ENCODE results near the gene ZNF512.

The ZNF512 gene

GRCh38 chr2:27640722-27641245 is 57.9 kb downstream of the ZNF512 start:
- no peak for DNase-seq

GRCh38 chr2:27645197-27645596 is 62.4 kb downstream of the ZNF512 start:
- DNase-seq = no peak

- no peak for DNase-seq
These were observed 64.4 kb downstream of the ZNF512 start for GRCh38 chr2:27647289-27647688.

GRCh38 chr2:27647737-27648136 is 64.9 kb downstream of the ZNF512 start:
- DNase-seq = no peak

GRCh38 chr2:27651056-27651455 is 68.2 kb downstream of the ZNF512 start:
- DNase-seq = no peak

- no peak for DNase-seq
These were observed 69.5 kb downstream of the ZNF512 start for GRCh38 chr2:27652341-27652740.

GRCh38 chr2:27652790-27653189 is 69.9 kb downstream of the ZNF512 start:
- no peak for DNase-seq

- no peak for DNase-seq
These were observed 70.6 kb downstream of the ZNF512 start for GRCh38 chr2:27653397-27653796.

- peak; percentile 20 for DNase-seq
These were observed 72.5 kb downstream of the ZNF512 start for GRCh38 chr2:27655155-27655951.

- DNase-seq = no peak
These were observed 78.5 kb downstream of the ZNF512 start for GRCh38 chr2:27661371-27661770.

GRCh38 chr2:27663285-27664153 is 80.7 kb downstream of the ZNF512 start, which contains the start of the genes SLC4A1AP and SUPT7L:
TSS of gene SLC4A1AP (plus strand) at chr2:27663889. CDS start at chr2:27663915, 26 bp downstream.
TSS of gene SUPT7L (minus strand) at chr2:27663614. CDS start at chr2:27662192, 1,422 bp downstream.
- peak; percentile 81 for DNase-seq

GRCh38 chr2:27664154-27664574 is 81.3 kb downstream of the ZNF512 start:
- DNase-seq = no peak

GRCh38 chr2:27664622-27665363 is 82.0 kb downstream of the ZNF512 start:
- no peak for DNase-seq

GRCh38 chr2:27667446-27667845 is 84.6 kb downstream of the ZNF512 start:
- no peak for DNase-seq

- DNase-seq = no peak
These were observed 88.4 kb downstream of the ZNF512 start for GRCh38 chr2:27671235-27671634.

Data from HCEC 1CT (cell line).